GM21737 (cell line): ENCODE data around the gene TMSB4X.
"Not testable (repeated sequence)": the region's sequence is repeated elsewhere in the genome, so short reads cannot be mapped to it uniquely, and the experiment has no call there.

Experiments
- ATAC-seq: cut with Tn5 transposase; IDR thresholded peaks from one replicate; pipeline ENCODE4 v1.9.1; 2021; ENCODE audit warnings: mild to moderate bottlenecking, moderate library complexity; ENCODE audit not compliant: unreplicated experiment

TMSB4X gene

GRCh38 chrX:12975670-12975965, 708 bp downstream of the TMSB4X start:
- ATAC-seq, result no peak

- ATAC-seq, result no peak
Observed at GRCh38 chrX:12975991-12976558, 1.2 kb downstream of the TMSB4X start.

- ATAC-seq, result not testable (repeated sequence)
Observed at GRCh38 chrX:12976819-12977732, 2.2 kb downstream of the TMSB4X start.

- ATAC-seq, result peak; percentile 6
Observed at GRCh38 chrX:12977761-12978204, 2.9 kb downstream of the TMSB4X start.

GRCh38 chrX:12978205-12979025, 3.5 kb downstream of the TMSB4X start:
- peak; percentile 39 for ATAC-seq

GRCh38 chrX:12979026-12979607, 4.2 kb downstream of the TMSB4X start:
- ATAC-seq, result peak; percentile 3

- ATAC-seq, result no peak
Observed at GRCh38 chrX:12979616-12980015, 4.7 kb downstream of the TMSB4X start.

- ATAC-seq, result not testable (repeated sequence)
Observed at GRCh38 chrX:12980039-12980438, 5.1 kb downstream of the TMSB4X start.

GRCh38 chrX:12981880-12982279, 7.0 kb downstream of the TMSB4X start:
- ATAC-seq, result no peak

GRCh38 chrX:12984603-12985319, 9.9 kb downstream of the TMSB4X start:
- ATAC-seq, result peak; percentile 50

- ATAC-seq, result peak; percentile 7
Observed at GRCh38 chrX:12985331-12985730, 10.4 kb downstream of the TMSB4X start.

GRCh38 chrX:12986164-12986779, 11.4 kb downstream of the TMSB4X start:
- no peak for ATAC-seq

- no peak for ATAC-seq
Observed at GRCh38 chrX:12986886-12987285, 12.0 kb downstream of the TMSB4X start.

- ATAC-seq, result no peak
Observed at GRCh38 chrX:12987340-12987739, 12.4 kb downstream of the TMSB4X start.

GRCh38 chrX:12987900-12988594, 13.1 kb downstream of the TMSB4X start:
- ATAC-seq, result no peak

GRCh38 chrX:12988797-12989196, 13.9 kb downstream of the TMSB4X start:
- no peak for ATAC-seq

- ATAC-seq, result no peak
Observed at GRCh38 chrX:12989461-12989860, 14.6 kb downstream of the TMSB4X start.

GRCh38 chrX:12991575-12991974, 16.7 kb downstream of the TMSB4X start:
- ATAC-seq, result no peak

GRCh38 chrX:12992544-12993118, 17.7 kb downstream of the TMSB4X start:
- no peak for ATAC-seq
